Ureter (tissue), 1 donor: ENCODE data around the gene IL7R. TPM values are rescaled to one million over a fixed set of nuclear protein-coding genes. Genes with fewer than 3 reads are reported as not detected.
"Not testable (repeated sequence)": the region's sequence is repeated elsewhere in the genome, so short reads cannot be mapped to it uniquely, and the experiment has no call there.

Experiments
- DNase-seq: peaks from one replicate; pipeline ENCODE4 v3.0.0-alpha.2; 2020; ENCODE audit warnings: low spot score
- total RNA-seq: library from RNA; stranded (reverse); gene quantifications from one replicate; pipeline ENCODE4 v1.2.4, GENCODE V29; 2023
- donor health status: DM: yes; HTN: yes; CAD: no.

Gene IL7R
- total RNA-seq, 1 donor from 2014 or later = 34.9 TPM

- no peak for DNase-seq
These were observed 19.8 kb downstream of the IL7R start for GRCh38 chr5:35876454-35876853.

- DNase-seq = no peak
These were observed 20.2 kb downstream of the IL7R start for GRCh38 chr5:35876922-35877321.

- DNase-seq = no peak
These were observed 21.0 kb downstream of the IL7R start for GRCh38 chr5:35877655-35878054.

GRCh38 chr5:35878079-35878478 is 21.4 kb downstream of the IL7R start:
- DNase-seq = no peak

- DNase-seq = no peak
These were observed 22.4 kb downstream of the IL7R start for GRCh38 chr5:35879096-35879495.

GRCh38 chr5:35879649-35880048 is 23.0 kb downstream of the IL7R start:
- DNase-seq = no peak

GRCh38 chr5:35880156-35880555 is 23.5 kb downstream of the IL7R start:
- DNase-seq = no peak

- no peak for DNase-seq
These were observed 25.1 kb downstream of the IL7R start for GRCh38 chr5:35881758-35882157.

- no peak for DNase-seq
These were observed 27.6 kb downstream of the IL7R start for GRCh38 chr5:35884191-35884769.

GRCh38 chr5:35884773-35885172 is 28.1 kb downstream of the IL7R start:
- DNase-seq = no peak

- DNase-seq = no peak
These were observed 29.7 kb downstream of the IL7R start for GRCh38 chr5:35886381-35886780.

- DNase-seq = no peak
These were observed 30.8 kb downstream of the IL7R start for GRCh38 chr5:35887321-35888100.

GRCh38 chr5:35890021-35891020 is 33.6 kb downstream of the IL7R start:
- no peak for DNase-seq

- not testable (repeated sequence) for DNase-seq
These were observed 36.1 kb downstream of the IL7R start for GRCh38 chr5:35892799-35893198.

GRCh38 chr5:35894131-35894530 is 37.4 kb downstream of the IL7R start:
- DNase-seq = no peak

- DNase-seq = no peak
These were observed 42.4 kb downstream of the IL7R start for GRCh38 chr5:35898952-35899660.

GRCh38 chr5:35899800-35900199 is 43.1 kb downstream of the IL7R start:
- no peak for DNase-seq

- no peak for DNase-seq
These were observed 44.4 kb downstream of the IL7R start for GRCh38 chr5:35900972-35901695.

- no peak for DNase-seq
These were observed 45.5 kb downstream of the IL7R start for GRCh38 chr5:35902046-35902672.

- no peak for DNase-seq
These were observed 47.0 kb downstream of the IL7R start for GRCh38 chr5:35903631-35904203.
